ENCODE data around the gene KLHL29.

The KLHL29 gene

DNA sequence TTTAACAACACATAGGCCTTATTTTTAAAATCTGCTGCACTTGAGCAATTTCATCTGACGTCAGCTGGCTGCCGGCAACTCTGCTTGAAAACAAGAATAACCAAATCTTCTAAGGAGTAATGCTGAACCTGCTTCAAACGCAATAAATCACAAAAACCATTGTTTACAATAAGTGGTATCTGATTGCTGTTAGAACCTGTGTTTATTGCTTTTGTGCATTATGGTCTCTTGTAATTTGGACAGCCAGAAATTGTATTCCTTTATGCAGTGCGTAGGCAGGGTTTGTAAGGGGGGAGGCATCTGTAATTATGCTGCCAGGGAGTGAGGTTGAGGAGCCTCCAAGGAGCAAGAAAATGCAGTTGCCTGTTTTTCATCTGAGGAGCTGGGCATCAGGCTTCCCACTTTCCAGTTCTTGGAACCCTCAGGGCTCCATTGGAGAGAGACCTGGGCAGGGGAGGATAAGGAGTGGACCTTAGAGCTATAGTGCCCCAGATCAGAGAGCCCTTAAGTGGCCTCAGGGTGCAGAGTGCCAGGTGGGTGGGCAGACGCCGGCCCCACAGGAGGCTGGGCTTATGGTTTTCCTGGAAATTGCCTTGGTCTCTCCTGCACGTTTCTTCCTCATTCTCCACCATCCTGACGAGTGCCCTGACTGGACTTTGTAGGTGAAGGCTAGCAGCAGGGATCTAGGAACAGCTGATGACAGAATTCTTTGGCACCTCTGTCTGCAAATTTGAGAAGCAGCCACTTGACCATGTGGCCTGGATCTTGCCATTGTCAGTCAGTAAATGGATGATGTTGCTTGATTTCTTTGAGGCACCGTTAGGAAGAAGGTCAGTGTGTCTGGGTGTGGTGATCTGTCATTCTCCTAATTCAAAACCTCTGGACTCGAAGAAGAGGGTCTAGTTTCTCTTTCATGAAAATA is 129.2 kb downstream of the KLHL29 start:
- no peak for DNase-seq (ENCODE audit: low read depth)

DNA sequence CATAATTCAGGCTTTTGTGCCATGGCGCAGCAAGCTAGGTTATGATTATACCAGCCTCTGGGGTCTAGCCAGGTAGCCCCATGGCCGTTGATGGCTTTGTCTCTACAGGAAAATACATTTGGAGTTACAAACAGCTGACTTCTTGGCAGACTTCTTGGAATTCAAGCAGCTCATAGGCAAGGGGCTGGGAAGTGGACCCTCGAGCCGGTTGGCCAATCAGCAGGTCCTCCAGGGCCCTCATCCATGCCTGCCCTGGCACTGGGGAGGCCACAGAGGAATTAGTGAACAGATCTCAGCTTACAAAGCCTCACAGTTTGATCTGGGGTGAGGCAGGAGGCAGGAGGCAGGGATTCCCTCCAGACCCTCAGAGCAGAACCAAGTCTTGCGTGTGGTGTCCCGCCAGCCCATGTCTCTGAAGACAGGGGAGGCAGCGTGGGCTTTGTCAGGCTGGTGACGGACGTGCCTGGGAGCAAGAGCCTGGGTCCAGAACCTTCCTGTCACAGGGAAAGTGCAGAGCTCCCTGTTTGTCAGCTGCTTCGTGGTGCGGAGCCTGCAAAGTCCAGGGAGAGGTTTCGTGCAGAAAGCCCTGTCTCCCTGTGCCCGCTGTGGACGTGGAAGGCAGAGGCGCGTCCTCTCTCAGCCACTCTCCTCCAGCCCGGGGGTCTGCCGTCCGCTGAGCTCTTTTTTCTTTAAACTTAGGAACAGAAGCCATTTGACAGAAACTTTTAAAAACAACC is 131.7 kb downstream of the KLHL29 start:
- no peak for DNase-seq (ENCODE audit: low read depth)

GRCh38 chr2:23518481-23519333 is 133.7 kb downstream of the KLHL29 start:
- DNase-seq (ENCODE audit: low read depth), result no peak

DNA sequence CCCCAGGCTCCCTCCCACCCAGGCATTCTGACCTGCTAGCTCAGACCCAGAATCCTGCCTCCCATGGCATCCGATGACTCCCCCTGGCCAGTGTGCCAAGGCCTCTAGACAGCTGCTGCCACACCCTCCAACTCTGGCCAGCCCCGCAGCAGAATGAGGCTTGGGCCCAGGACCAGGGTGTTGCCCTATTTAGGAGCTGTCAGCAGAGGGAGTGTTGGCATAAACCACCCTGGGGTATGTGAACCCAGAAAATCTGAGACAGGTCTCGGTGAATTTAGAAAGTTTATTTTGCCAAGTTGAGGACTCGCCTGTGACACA is 134.3 kb downstream of the KLHL29 start:
- no peak for DNase-seq (ENCODE audit: low read depth)

- DNase-seq (ENCODE audit: low read depth), result no peak
These were observed 135.3 kb downstream of the KLHL29 start for GRCh38 chr2:23520256-23520655.

DNA sequence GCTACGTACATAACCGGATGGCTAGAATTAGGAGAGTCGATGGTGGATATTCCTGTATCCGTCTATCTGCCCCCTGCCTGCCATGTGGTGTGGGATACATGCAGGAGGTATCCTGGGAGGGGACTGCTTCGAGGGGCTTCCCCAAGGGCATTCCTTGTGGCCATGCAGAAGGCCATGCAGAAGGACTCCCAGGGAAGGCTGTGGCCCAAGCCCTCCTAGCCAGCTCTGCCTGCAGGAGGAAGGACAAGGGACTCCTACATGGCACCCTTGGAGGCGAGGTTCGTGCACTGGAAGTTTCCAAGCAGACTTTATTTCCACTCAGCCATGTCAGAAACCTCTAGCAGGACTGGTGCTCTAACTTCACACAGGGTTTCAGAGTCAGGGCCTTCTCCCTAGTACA is 136.1 kb downstream of the KLHL29 start:
- no peak for DNase-seq (ENCODE audit: low read depth)

DNA sequence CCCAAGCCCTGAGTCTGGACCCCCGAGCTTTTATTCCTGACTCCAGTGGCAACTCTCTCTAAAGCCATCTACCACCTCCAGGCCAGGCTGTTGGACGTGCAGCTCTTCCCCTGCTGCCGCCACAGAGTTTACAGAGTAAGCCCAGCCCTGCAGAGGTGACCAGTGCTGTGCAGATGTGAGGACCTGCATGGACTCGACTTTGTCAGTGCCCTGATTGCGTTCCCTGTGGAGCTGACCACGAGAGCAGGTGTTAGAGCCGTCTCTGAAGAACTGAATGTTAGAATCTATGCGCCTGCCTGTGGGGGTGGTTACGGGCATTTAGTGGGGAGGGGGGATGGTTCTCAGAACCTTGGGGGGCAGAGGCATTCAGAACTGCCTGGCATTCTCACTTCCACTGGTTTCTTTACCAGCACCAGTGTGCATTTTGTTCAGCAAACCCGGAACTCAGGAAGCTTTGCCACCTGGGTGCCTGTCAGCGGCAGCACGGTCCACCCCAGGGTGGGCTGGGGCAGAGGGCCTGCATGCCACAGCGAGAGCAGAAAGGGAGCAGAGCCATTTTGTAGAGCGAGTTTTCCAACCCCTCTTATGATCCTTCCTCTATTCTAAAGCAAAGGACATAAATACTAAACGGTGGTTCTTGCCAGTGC is 137.9 kb downstream of the KLHL29 start:
- no peak for DNase-seq (ENCODE audit: low read depth)

DNA sequence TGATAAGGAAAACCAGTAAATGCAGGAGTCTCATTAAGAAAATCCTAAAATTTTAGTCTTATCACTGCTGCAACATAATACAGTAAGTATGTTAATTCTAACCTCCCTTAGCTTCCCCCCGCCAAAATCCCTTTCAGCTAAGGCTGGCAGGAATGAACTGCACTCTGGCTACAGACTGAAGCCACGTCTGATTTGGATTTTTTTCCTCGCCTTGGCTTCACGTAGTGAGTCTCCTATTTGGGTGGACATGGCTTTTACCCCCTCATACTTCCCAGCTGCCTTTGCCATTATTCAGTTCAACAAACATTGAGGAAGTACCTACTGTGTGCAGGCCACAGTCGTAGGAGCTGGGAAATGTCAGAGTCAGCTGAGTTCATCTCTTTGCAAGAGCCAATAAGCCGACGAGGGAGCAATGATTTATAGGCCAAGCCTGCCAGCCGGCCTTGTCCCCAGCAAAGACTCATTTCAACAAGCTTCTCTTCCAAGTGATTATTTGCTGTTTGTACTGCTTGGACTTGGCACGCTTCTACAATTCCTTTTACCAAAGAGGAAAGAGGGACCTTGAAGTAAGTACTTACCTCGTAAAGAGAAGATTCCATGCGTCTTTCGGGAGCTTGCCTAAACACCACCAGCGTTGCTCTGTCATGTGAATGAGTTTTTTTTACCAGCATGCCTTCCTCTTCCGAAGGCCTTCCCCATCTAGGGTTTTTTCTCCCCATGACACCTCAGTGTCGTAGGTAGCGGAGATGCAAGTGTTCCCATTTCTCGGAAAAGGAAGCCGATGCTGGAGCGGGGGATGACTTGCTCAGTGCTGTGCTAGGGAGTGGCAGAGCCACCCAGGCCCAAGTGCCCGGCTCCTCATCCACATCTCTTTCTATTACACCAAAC is 138.6 kb downstream of the KLHL29 start:
- no peak for DNase-seq (ENCODE audit: low read depth)

GRCh38 chr2:23524261-23524706 is 139.3 kb downstream of the KLHL29 start:
- DNase-seq (ENCODE audit: low read depth), result no peak

GRCh38 chr2:23525137-23525765 is 140.3 kb downstream of the KLHL29 start:
- DNase-seq (ENCODE audit: low read depth), result no peak

DNA sequence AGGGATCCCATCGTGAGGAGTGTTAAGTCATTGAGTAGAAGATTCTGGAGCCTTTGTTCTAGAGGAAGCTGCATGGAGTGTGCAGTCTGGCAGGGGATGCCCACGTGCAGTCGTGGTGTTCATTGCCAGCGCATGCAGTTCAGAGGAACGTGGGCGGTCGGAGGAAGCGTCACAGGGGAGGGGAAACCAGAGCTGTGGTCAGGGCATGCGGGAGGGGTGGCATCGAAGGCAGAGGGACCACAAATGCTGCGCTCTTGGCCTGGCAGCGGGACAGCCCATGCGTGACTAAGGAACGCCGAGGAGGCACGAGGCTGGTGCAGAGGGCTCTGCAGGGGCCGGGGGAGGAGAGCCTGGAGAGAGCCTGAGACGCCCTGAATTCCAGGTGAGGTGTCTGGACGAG is 141.1 kb downstream of the KLHL29 start:
- DNase-seq (ENCODE audit: low read depth), result no peak

- DNase-seq (ENCODE audit: low read depth), result no peak
These were observed 142.1 kb downstream of the KLHL29 start for GRCh38 chr2:23526835-23527790.

DNA sequence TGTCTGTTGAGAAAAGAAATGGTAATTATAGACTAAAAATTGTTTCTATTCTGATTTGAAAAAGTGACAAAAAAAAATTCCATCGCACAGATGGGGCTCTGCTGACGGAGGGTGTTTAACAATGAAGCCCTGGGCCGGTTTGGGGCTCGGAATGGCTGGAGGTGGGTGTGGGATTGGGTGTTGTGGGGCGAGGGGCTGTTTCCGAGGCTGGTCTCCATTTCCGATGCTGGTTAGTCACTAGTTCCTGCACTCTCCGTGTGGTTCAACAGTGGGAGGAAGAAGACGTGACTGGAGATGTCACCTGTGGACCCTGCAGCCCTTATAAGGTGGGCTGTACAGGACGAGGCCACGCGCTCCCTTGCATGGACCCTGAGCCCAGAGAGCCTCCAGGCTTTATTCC is 143.2 kb downstream of the KLHL29 start:
- DNase-seq (ENCODE audit: low read depth), result no peak

DNA sequence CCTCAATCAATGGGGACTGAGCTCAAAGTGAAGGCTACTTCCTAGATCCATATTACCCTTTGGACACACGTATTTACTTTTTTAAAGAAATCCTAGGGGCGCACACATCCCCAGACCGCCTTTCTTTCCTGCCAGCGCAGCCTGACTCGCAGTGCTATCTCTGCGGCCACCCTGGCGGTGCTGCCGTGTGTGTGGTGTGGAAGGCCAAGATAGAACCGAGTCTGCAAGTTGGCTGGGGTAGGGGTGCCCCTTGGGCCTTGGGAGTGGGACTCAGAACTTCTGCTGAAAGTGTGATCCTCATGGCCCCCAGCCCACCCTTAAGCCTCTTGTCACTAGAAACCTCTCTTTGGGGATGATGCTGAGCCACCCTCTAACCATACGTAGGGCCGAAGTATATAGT is 143.7 kb downstream of the KLHL29 start:
- no peak for DNase-seq (ENCODE audit: low read depth)

DNA sequence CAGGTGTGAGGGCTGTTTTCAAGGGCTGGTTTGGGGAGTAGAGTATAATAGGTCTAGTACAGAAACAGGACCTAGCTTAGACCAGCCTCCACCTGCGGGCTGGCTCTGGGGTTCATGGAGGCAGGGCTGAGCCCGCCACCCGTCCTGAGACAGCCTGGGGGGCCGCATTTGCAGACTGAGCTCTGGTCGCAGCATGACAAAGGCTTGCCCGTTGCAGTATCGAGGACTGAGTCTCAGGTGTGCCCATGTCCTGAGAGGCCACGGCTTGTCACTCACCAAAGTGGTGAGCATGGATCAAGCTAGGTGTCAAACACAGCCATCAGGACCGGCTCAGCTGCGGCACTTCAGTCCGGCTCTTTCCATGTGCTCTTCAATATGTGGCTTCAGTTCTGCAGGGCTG is 144.7 kb downstream of the KLHL29 start:
- DNase-seq (ENCODE audit: low read depth), result no peak

GRCh38 chr2:23530206-23530908 is 145.4 kb downstream of the KLHL29 start:
- DNase-seq (ENCODE audit: low read depth), result no peak

DNA sequence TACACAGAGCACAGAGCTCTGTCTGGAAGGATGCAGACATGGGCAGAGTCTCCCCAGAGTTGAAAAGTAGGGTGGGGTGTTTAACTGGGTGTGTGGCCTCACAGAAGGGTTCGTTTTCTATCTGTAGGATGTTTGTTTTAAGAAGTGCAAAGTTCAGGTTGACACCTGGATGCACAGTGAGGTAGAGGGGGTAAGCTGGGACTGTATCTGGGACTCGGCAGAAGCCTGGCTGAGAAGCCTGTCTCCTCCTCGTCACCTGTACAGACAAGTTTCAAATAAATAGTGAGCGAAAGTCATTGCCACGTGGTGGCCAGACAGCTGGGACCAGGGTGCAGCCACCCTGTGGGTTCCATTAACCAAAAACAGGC is 145.9 kb downstream of the KLHL29 start:
- no peak for DNase-seq (ENCODE audit: low read depth)

DNA sequence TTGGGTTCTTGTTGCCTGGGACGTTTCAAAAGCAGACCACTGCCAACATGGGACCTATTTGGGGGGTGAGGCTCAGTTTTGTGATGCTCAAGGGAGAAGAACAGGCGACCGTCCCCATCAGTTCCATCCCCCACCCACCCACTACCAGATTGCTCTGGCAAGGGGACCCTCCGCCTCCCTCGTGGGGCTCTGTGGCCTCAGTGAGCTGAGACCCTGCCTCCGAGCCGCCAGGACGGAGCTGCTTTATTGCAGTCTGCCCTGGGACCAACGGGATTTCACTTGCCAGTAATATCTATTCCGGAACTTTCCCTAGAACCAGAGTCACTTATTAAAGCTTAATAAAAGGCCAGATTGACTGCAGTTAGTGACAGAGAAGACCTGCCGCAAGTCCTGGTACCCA is 146.3 kb downstream of the KLHL29 start:
- no peak for DNase-seq (ENCODE audit: low read depth)

DNA sequence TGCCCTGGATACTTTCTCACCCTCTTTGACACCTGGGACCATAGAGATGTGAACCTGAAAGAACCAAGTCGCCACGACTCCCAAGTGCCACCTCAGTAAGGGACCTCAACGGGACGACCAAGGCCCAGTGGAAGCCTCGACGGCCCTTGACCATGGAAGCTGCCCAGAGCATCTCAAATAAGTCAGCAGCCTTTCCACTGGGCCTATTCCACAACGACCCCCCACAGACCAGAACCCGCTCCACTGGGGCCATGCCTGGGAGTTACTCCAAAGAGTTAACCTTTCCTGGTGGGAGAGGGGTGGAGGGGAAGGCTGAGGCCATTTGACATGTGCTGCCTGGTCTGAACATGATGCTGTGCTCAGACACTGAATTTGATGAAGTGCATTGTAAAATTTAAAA is 146.9 kb downstream of the KLHL29 start:
- DNase-seq (ENCODE audit: low read depth), result no peak
